MM.1S (cell line): Measurements from ENCODE around the gene CXXC5.

Source experiments
- DNase-seq: peaks from one replicate; pipeline ENCODE4 v3.0.0-alpha.2; 2015
- H2AFZ ChIP-seq: fragments of 300-600 bp; sonication (generic); 2 replicates; pipeline ENCODE4 v1.6.0; 2016; ENCODE audit warnings: antibody characterized with exemption, low read length
- H3F3A ChIP-seq: fragments of 300-600 bp; sonication (generic); 2 replicates; pipeline ENCODE4 v1.6.1; 2016; ENCODE audit warnings: mild to moderate bottlenecking, antibody characterized with exemption, low read length, moderate library complexity, mixed read lengths; ENCODE audit not compliant: insufficient read depth
- H3K27ac ChIP-seq: fragments of 300-600 bp; sonication (generic); 2 replicates; pipeline ENCODE4 v1.5.1; 2016; ENCODE audit warnings: mild to moderate bottlenecking, low read length
- H3K27me3 ChIP-seq: fragments of 300-600 bp; sonication (generic); replicated peaks from 2 replicates; pipeline ENCODE4 v1.6.0; 2016; ENCODE audit warnings: low read length; ENCODE audit not compliant: insufficient read depth
- H3K36me3 ChIP-seq: fragments of 300-600 bp; sonication (generic); replicated peaks from 2 replicates; pipeline ENCODE4 v1.6.1; 2016; ENCODE audit warnings: mild to moderate bottlenecking, low read length, mixed read lengths; ENCODE audit not compliant: insufficient read depth
- H3K4me1 ChIP-seq: fragments of 300-600 bp; sonication (generic); 2 replicates; pipeline ENCODE4 v1.6.1; 2016; ENCODE audit warnings: low read length, mixed read lengths
- H3K4me2 ChIP-seq: fragments of 300-600 bp; sonication (generic); 2 replicates; pipeline ENCODE4 v1.6.0; 2016; ENCODE audit warnings: low read depth, low read length
- H3K4me3 ChIP-seq: fragments of 300-600 bp; sonication (generic); 2 replicates; pipeline ENCODE4 v1.5.1; 2016; ENCODE audit warnings: low read length, mixed read lengths
- H3K79me2 ChIP-seq: fragments of 300-600 bp; sonication (generic); 2 replicates; pipeline ENCODE4 v1.6.1; 2016; ENCODE audit warnings: mixed run types, low read length, mixed read lengths
- H3K9ac ChIP-seq: fragments of 300-600 bp; sonication (generic); 2 replicates; pipeline ENCODE4 v1.6.1; 2016; ENCODE audit warnings: low read length, mixed read lengths
- H3K9me2 ChIP-seq: fragments of 300-600 bp; sonication (generic); replicated peaks from 2 replicates; pipeline ENCODE4 v1.6.1; 2016; ENCODE audit warnings: mild to moderate bottlenecking, low read length, mixed read lengths; ENCODE audit not compliant: insufficient read depth
- H3K9me3 ChIP-seq: fragments of 300-600 bp; sonication (generic); replicated peaks from 2 replicates; pipeline ENCODE4 v1.6.1; 2016; ENCODE audit warnings: mild to moderate bottlenecking, low read length, mixed read lengths; ENCODE audit not compliant: insufficient read depth
- H4K20me1 ChIP-seq: fragments of 300-600 bp; sonication (generic); 2 replicates; pipeline ENCODE4 v1.6.1; 2016; ENCODE audit warnings: mild to moderate bottlenecking, low read length, moderate library complexity, mixed read lengths; ENCODE audit not compliant: insufficient read depth
- EZH2 ChIP-seq: fragments of 300-600 bp; sonication (generic); optimal IDR thresholded peaks from 2 replicates; pipeline ENCODE3; 2017; ENCODE audit warnings: low read depth, mild to moderate bottlenecking, antibody characterized with exemption, low read length, mixed read lengths
- EZH2phosphoT487 ChIP-seq: fragments of 300-600 bp; sonication (generic); IDR thresholded peaks from 2 replicates; pipeline ENCODE4 v1.6.1; 2018; ENCODE audit warnings: antibody characterized with exemption, low read length
- TF ChIP-seq, protein P1 (sequence below): fragments of 300-600 bp; sonication (generic); IDR thresholded peaks from 2 replicates; pipeline ENCODE4 v1.5.1; 2016; ENCODE audit warnings: antibody characterized with exemption, low read length, mixed read lengths

The CXXC5 gene

DNA sequence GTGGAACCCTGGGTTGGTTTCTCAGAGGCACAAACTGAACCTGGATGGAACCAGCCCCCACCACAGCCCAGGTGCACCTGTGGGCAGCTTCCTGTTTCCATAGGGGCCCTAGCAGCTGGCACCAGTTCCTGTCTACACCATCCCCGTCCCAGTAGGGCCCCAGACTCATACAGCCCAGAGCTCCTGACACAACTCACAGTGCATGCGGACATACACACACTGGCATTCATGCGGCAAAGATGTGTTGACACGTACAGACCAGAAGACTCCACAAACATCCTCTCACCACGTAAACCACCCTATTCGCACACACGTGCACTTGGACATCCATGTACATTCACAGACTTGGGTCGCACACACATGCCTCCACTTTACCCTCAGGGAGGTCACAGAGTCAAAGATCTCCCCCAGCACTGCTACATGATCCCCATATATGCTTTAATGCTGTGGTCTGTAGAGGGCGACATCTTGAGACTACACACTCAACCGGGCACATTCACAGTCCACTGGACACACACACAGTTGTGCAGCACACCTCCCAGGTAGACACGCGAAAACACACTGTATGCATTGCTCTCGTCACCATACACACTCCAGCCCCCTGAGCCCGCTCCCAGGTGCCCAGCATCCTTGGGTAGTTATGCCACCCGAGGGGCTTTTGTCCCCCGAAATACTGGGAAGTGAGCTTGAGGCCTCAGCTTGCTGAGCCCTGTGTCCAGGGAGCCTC is 22.4 kb downstream of the CXXC5 start:
- H3K9ac ChIP-seq = peak overlapping the region; percentile 89
- no peaks in the 10 kb centered on the region for H3K9me2 ChIP-seq
- no peaks in the 10 kb centered on the region for H3K36me3 ChIP-seq
- peaks cover 35% of the 10 kb centered on the region for H3K4me1 ChIP-seq
- no peak overlapping the region for H2AFZ ChIP-seq
- no peak for TF ChIP-seq EZH2
- TF ChIP-seq, protein P1, sequence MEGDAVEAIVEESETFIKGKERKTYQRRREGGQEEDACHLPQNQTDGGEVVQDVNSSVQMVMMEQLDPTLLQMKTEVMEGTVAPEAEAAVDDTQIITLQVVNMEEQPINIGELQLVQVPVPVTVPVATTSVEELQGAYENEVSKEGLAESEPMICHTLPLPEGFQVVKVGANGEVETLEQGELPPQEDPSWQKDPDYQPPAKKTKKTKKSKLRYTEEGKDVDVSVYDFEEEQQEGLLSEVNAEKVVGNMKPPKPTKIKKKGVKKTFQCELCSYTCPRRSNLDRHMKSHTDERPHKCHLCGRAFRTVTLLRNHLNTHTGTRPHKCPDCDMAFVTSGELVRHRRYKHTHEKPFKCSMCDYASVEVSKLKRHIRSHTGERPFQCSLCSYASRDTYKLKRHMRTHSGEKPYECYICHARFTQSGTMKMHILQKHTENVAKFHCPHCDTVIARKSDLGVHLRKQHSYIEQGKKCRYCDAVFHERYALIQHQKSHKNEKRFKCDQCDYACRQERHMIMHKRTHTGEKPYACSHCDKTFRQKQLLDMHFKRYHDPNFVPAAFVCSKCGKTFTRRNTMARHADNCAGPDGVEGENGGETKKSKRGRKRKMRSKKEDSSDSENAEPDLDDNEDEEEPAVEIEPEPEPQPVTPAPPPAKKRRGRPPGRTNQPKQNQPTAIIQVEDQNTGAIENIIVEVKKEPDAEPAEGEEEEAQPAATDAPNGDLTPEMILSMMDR = peak; percentile 52
- peak overlapping the region; percentile 97 for H3K27ac ChIP-seq
- peak overlapping the region; percentile 94 for H3K4me2 ChIP-seq
- no peaks in the 10 kb centered on the region for H3K9me3 ChIP-seq
- H4K20me1 ChIP-seq = no peaks in the 10 kb centered on the region
- DNase-seq = peak; percentile 96
- peaks cover 55% of the 10 kb centered on the region for H3F3A ChIP-seq
- H3K4me3 ChIP-seq = peak overlapping the region; percentile 81
- H3K27me3 ChIP-seq = no peaks in the 10 kb centered on the region
- peaks cover 87% of the 10 kb centered on the region for H3K79me2 ChIP-seq

DNA sequence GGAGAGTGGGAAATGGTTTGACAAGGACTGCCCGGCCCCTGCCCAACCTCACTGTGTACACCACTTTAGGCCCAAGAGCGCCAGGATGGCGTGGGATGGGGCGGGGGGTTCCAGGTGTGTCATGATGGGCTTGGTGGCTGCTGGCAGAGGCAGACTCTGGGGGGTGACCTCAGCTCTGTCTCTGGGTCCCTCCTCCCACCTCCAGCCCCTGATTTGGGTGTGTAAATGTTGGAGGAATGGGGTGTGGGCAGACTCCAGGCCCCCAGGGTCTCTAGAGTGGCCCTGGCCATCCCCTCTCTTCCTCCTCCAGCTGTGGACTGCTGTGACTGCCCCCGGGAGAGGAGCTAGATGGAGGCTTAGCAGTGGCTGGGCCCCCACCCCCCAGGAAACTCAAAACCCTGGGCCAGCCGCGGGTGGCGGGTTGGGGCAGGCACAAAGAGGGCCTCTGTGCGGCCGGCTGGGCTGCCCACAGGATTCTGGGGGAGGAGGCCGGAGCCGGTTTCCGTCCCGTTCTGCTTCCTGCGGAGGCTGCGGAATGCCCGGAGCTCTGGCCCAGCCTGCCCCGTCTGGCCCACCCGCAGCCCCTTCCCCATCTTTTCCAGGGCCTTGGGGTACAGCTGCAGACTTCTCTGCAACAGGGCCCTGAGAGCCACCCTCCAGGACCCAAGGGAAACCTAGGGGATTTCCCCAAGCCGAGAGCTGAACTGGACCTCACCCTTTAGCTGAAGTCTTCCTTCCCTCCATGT is 23.1 kb downstream of the CXXC5 start:
- H3F3A ChIP-seq = peaks cover 55% of the 10 kb centered on the region
- peak overlapping the region; percentile 81 for H3K4me3 ChIP-seq
- no peaks in the 10 kb centered on the region for H3K9me3 ChIP-seq
- H3K27ac ChIP-seq = peak overlapping the region; percentile 97
- TF ChIP-seq EZH2phosphoT487 = no peak
- TF ChIP-seq, protein P1 = no peak
- TF ChIP-seq EZH2 = no peak
- 0 out of 2 replicates have a peak overlapping the region, but pooled peaks have one; percentile 34 for H2AFZ ChIP-seq
- DNase-seq = peak; percentile 63
- peaks cover 83% of the 10 kb centered on the region for H3K79me2 ChIP-seq
- no peaks in the 10 kb centered on the region for H3K9me2 ChIP-seq
- no peaks in the 10 kb centered on the region for H3K27me3 ChIP-seq
- peaks cover 33% of the 10 kb centered on the region for H3K4me1 ChIP-seq
- no peaks in the 10 kb centered on the region for H3K36me3 ChIP-seq
- peak overlapping the region; percentile 89 for H3K9ac ChIP-seq
- peak overlapping the region; percentile 94 for H3K4me2 ChIP-seq
- no peaks in the 10 kb centered on the region for H4K20me1 ChIP-seq

DNA sequence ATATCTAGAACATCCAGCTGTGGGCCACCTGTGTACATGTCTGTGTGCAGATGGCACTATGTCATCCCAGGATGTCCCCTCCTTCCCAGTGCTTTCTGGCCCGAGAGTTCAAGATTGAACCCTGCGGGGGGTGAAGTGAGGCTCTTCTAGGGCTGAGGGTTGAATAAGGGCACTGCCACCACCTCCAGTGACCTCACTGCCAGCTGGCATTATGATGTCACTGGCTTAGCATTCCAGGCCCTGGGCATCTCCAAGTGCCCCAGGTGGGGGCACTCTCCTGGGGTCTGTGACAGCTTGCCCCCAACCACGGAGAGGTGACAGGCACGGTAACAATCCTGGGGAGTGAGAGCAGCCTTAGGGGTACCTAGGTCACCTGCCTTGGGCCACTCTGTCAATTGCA is 27.1 kb downstream of the CXXC5 start:
- Histone ChIP-seq H3K79me2 (peaks cover 84% of the 10 kb centered on the region), H3K4me1 (peaks cover 20% of the 10 kb centered on the region), H3K4me2 (no peak overlapping the region), H3F3A (peaks cover 17% of the 10 kb centered on the region), H3K9ac (no peak overlapping the region), H3K4me3 (no peak overlapping the region), H2AFZ (no peak overlapping the region), H3K27me3 (no peaks in the 10 kb centered on the region), H3K9me2 (no peaks in the 10 kb centered on the region), H3K27ac (no peak overlapping the region), H3K9me3 (no peaks in the 10 kb centered on the region), H3K36me3 (no peaks in the 10 kb centered on the region), H4K20me1 (no peaks in the 10 kb centered on the region)
- TF ChIP-seq EZH2phosphoT487 (no peak), EZH2 (no peak)
- TF ChIP-seq, protein P1 = no peak
- DNase-seq = no peak
